ENCODE measurements around the gene CTNS. TPM values are rescaled to one million over a fixed set of nuclear protein-coding genes. Genes with fewer than 3 reads are reported as not detected.
A peak's percentile ranks its signal among the peaks of the same experiment; 100 is the strongest.

Gene CTNS
- total RNA-seq, 6 experiments from 2014 or later = 6.7 to 30.3 (median 9.4) TPM

DNA sequence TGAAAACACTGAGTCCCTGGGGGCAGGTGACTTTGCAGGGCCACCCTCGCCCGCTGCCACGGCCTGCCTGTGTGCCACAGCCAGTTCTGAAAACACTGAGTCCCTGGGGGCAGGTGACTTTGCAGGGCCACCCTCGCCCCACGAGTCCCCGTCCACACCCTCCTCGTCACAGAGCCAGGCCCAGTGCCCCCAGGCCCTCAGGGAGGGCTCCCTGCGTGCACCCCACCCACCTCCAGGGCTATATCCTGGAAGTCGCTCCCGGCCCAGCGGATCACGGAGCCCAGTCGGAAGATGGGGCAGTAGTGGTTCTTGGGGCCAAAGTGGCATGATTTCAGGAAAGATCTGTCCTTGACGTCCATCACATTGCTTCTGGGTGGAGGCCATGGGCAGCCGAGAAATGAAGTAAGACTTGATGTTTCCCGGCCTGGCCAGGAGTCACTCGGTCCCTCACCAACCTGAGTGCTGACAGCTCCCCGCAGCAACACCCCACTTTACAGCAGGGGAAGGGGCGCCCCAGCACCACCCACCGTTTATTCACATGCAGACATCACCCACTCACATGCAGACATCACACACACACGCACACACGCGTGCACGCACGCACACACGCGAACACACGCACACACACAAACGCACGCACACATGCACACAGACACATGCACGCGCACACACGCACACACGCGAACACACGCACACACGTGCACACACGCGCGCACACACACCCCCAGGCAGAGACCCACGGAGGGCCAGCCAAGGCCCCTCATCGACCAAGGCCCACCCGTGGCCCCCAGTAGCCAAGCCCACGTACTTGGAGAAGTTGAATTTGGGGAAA, 52.9 kb downstream of the CTNS start:
- peak in 1 of 3 donors; percentile 49 for DNase-seq
- H3K27me3 ChIP-seq = no peaks in the 10 kb centered on the region
- no peaks in the 10 kb centered on the region for H3K36me3 ChIP-seq
- H3K4me1 ChIP-seq = no peaks in the 10 kb centered on the region
- no peak for TF ChIP-seq POLR2A (IDR thresholded peaks at IDR 0.05)
- TF ChIP-seq, protein P1, sequence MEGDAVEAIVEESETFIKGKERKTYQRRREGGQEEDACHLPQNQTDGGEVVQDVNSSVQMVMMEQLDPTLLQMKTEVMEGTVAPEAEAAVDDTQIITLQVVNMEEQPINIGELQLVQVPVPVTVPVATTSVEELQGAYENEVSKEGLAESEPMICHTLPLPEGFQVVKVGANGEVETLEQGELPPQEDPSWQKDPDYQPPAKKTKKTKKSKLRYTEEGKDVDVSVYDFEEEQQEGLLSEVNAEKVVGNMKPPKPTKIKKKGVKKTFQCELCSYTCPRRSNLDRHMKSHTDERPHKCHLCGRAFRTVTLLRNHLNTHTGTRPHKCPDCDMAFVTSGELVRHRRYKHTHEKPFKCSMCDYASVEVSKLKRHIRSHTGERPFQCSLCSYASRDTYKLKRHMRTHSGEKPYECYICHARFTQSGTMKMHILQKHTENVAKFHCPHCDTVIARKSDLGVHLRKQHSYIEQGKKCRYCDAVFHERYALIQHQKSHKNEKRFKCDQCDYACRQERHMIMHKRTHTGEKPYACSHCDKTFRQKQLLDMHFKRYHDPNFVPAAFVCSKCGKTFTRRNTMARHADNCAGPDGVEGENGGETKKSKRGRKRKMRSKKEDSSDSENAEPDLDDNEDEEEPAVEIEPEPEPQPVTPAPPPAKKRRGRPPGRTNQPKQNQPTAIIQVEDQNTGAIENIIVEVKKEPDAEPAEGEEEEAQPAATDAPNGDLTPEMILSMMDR (IDR thresholded peaks at IDR 0.05) = no peak
- intact Hi-C loops (cut with DNase I) = no loop called here
- no peak for ATAC-seq
- WGBS (ENCODE audit: insufficient coverage, low coverage, low lambda C conversion rate, missing lambda C conversion rate) = 75% methylated on average over 12 of the region's 44 CpGs
- no peak overlapping the region for H3K27ac ChIP-seq
- H3K4me3 ChIP-seq = no peak overlapping the region
- H3K9me3 ChIP-seq = no peaks in the 10 kb centered on the region

DNA sequence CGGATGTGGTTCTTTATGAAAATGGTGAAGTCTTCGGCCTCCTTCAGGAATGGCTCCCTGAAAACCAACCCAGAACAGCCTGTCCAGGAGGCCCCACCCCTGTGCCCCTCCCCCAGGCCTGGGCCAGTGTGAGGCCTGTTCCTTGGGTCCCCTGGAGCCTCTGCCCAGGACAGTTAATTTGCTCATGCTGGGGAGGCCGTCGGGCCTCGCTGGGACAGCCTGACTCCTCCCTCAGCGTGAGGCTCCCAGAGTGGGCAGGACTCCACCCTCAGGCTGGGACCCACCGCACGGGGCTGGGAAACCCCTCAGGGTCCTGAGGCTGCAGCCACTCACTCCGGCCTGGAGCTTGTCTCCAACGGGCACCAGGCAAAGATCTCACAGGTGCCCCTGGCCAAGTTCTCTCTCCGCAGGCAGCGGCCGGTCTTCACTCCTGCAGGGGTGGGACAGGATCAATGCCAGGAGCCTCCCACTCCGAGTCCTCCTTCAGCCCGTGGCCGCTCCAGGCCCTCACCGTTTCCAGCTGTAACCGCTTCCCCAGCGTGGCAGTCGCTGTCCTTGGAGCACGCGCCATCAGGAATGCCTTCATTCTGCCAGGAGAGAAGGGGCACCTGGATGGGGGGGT, 53.6 kb downstream of the CTNS start:
- no peak overlapping the region for H3K27ac ChIP-seq
- ATAC-seq (peak in 1 of 4 donors; percentile 20), DNase-seq (peak in 1 of 3 donors; percentile 52)
- H3K9me3 ChIP-seq = no peaks in the 10 kb centered on the region
- no peaks in the 10 kb centered on the region for H3K36me3 ChIP-seq
- H3K27me3 ChIP-seq = no peaks in the 10 kb centered on the region
- 60% methylated on average over 1 of the region's 22 CpGs for WGBS (ENCODE audit: insufficient coverage, low coverage, low lambda C conversion rate, missing lambda C conversion rate)
- no peak overlapping the region for H3K4me3 ChIP-seq
- intact Hi-C loops (cut with DNase I) = no loop called here
- TF ChIP-seq, protein P1 (IDR thresholded peaks at IDR 0.05) = no peak
- TF ChIP-seq POLR2A (IDR thresholded peaks at IDR 0.05) = no peak
- H3K4me1 ChIP-seq = no peaks in the 10 kb centered on the region

DNA sequence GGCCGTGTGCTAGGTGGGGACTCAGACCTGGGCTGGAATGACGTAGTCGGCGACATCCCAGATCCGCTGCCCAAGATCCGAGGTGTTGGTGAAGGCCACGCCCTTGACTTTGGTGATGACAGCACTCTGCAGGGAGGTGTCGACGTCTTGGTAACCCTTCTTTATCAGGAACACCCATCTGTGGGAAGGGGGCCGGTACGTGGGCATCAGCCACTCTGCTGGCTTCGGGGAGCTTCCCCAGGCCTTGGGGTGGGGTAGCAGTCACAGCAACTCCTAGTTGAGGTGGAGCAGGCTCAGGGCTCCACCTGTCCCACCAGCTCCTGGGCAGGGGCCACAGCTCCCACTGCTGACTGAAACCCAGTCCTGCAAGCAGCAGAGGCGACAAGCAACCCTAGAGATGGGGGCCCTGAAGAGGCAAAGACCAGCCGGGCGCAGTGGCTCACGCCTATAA, 55.1 kb downstream of the CTNS start:
- TF ChIP-seq, protein P1 (IDR thresholded peaks at IDR 0.05) = no peak
- TF ChIP-seq POLR2A (IDR thresholded peaks at IDR 0.05) = no peak
- no peaks in the 10 kb centered on the region for H3K27me3 ChIP-seq
- peaks cover 0 to 7% (median 0%) of the 10 kb centered on the region in 4 donors for H3K4me1 ChIP-seq
- no peak overlapping the region for H3K27ac ChIP-seq
- intact Hi-C loops (cut with DNase I) = no loop called here
- 50% methylated on average over 3 of the region's 16 CpGs for WGBS (ENCODE audit: insufficient coverage, low coverage, low lambda C conversion rate, missing lambda C conversion rate)
- no peak for ATAC-seq
- H3K9me3 ChIP-seq = no peaks in the 10 kb centered on the region
- no peak overlapping the region for H3K4me3 ChIP-seq
- H3K36me3 ChIP-seq = no peaks in the 10 kb centered on the region
- DNase-seq = peak in 1 of 3 donors; percentile 40

DNA sequence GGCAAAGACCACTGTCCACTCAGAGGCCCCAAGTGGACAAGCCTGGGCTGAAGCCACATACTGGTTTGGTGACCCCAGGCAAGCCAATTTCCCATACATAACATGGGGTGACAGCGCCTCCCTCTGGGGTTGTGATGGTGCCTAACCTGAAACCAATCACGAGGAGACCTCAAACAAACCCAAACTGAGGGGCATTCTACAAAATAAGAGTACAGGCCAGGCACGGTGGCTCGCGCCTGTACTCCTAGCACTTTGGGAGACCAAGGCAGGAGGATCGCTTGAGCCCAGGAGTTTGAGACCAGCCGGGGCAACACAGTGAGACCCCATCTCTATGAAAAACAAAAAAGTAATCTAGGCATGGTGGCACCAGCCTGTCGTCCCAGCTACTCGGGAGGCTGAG, 55.8 kb downstream of the CTNS start:
- 43% methylated on average over 3 of the region's 9 CpGs for WGBS (ENCODE audit: insufficient coverage, low coverage, low lambda C conversion rate, missing lambda C conversion rate)
- no peak overlapping the region for H3K27ac ChIP-seq
- DNase-seq = peak in 1 of 3 donors; percentile 14
- H3K27me3 ChIP-seq = no peaks in the 10 kb centered on the region
- TF ChIP-seq POLR2A (IDR thresholded peaks at IDR 0.05) = no peak
- TF ChIP-seq, protein P1 (IDR thresholded peaks at IDR 0.05) = no peak
- peaks cover 0 to 7% (median 0%) of the 10 kb centered on the region in 4 donors for H3K4me1 ChIP-seq
- no peak overlapping the region for H3K4me3 ChIP-seq
- ATAC-seq = no peak
- no peaks in the 10 kb centered on the region for H3K9me3 ChIP-seq
- intact Hi-C loops (cut with DNase I) = no loop called here
- no peaks in the 10 kb centered on the region for H3K36me3 ChIP-seq
